GM21717 (cell line): Measurements from ENCODE around the gene GFER.
A peak's percentile ranks its signal among the peaks of the same experiment; 100 is the strongest.
"Not testable (repeated sequence)": the region's sequence is repeated elsewhere in the genome, so short reads cannot be mapped to it uniquely, and the experiment has no call there.

Experiments
- ATAC-seq: cut with Tn5 transposase; IDR thresholded peaks from one replicate; pipeline ENCODE4 v1.9.1; 2021; ENCODE audit warnings: mild to moderate bottlenecking, moderate library complexity; ENCODE audit not compliant: unreplicated experiment

GFER gene

DNA sequence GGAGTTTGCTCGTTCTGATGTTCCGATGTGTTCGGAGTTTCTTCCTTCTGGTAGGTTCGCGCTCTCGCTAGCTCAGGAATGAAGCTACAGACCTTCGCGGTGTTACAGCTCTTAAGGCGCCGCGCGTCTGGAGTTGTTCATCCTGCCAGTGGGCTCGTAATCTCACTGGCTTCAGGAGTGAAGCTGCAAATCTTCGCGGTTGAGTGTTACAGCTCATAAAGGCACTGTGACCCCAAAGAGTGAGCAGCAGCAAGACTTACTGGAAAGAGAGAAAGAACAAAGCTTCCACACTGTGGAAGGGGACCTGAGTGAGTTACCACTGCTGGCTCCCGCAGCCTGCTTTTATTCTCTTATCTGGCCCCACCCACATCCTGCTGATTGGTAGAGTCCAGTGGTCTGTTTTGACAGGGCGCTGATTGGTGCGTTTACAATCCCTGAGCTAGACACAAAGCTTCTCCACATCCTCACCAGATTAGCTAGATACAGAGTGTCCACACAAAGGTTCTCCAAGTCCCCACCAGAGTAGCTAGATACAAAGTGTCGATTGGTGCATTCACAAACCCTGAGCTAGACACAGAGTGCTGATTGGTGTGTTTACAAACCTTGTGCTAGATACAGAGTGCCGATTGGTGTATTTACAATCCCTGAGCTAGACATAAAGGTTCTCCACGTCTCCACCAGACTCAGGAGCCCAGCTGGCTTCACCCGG lies 26.4 kb upstream of the GFER start:
- ATAC-seq: not testable (repeated sequence)

GRCh38 chr16:1958143-1958491 lies 25.9 kb upstream of the GFER start:
- not testable (repeated sequence) for ATAC-seq

DNA sequence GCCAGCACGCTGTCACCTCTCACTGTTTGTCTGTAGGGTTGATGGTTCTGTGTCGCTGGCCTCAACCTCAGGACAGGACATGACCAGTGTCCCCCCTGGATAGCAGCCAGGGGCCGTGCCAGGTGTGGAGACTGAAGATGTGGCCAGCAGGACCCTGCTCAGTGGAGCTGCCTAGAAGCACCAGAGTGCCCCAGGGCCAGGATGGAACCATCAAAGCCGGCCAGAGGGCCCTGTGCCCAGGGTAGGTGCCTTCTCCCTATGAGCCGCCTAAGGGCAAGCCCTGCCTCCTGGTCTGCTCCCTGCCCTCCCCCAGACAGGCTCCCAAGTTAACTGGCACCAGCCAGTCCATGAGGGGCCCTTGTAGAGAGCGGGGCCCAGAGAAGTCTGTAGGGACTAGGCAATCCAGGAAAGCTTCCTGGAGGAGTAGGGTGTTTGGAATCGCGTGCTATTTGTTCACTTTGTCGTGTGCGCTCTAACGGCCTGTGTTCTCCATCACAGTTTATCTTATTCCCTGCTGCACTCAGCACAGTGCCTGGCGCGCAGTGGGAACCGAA lies 25.2 kb upstream of the GFER start:
- ATAC-seq: no peak

DNA sequence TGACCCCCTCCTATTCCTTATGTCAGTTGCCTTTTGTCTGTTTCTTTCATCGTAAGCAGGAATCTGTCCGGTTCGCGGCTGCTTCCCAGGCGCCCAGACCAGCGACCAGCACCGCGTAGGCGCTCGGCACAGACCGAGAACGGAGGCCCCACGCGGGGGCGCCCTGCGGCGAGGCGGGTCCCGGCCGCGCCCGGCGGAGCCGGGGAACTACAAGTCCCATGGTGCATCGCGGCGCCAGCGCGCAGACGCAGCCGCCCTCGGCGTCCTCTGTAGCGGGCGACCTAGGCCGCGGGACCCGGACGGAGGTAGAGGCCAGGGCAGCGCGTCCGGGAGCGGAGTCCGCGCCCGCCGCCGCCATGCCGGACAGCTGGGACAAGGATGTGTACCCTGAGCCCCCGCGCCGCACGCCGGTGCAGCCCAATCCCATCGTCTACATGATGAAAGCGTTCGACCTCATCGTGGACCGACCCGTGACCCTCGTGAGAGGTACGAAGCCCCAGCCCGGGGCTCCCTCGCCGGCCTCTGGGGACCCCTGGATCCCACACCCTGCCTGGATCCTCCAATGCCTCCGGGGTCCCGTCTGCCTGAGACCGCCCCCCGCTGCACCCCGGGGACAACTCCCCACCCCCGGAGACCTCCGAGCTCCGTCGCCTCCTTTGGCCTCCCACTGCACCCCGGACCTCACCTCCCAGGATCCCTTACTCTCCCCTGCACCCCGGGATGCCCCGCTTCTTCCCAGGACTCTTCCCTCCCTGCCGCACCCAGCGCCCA lies 24.5 kb upstream of the GFER start, which contains the start of gene NDUFB10:
NDUFB10 (plus strand) TSS at position 270 of the 771 bp plus-strand sequence; CDS start at position 357, 87 bp downstream.
- no peak for ATAC-seq

GRCh38 chr16:1960665-1961630 lies 23.0 kb upstream of the GFER start:
- ATAC-seq: no peak

DNA sequence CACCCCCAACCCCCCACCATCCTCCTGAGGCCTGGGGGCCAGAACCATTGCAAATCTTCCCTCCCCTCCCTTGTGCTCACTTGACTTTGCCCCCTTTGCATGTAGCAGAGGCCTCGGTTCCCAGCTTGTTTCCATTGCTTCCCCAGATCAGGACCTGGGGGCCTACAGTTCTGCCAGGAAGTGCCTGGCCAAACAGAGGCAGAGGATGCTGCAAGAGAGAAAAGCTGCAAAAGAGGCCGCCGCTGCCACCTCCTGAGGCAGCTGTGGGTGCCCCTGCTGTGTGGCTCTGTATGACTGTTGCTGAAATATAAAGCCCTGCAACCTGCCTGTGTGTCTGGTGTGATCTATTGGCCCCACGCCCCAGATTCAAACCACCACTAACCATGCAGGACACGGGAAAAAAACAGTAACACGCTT lies 22.3 kb upstream of the GFER start:
- no peak for ATAC-seq

- not testable (repeated sequence) for ATAC-seq
Observed at GRCh38 chr16:1962161-1963153, 21.5 kb upstream of the GFER start.

DNA sequence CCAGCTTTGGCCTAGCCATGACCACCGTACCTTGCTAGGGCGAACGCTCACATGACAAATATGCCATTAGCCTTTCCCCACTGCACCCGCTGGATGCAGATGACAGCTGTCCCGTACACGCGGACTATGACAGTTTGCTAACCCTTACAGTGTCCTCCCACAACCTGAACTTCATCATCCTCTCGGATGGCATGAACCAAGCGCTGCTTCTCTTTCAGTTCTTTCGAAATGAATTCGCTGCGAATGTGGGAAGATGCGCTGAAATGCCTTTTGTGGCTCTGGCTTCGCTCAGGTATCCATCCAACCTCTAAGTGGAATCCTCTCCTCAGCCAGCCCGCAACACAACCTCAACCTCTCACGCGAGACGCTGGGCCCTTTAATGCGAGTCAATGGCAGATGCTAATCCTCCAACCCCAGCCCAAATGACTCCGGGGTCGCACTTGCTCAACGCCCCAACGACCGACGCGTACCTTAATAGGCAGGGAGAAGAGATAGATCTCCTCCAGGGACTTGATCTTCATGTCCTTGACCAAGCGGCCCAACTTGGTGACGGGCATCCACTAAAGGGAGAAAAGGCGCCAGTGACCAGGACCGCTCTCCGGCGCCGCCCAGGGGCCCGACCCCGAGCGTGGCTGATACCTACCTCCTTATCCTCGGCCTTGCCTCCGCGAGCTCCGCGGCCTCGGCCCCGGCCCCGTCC lies 20.0 kb upstream of the GFER start:
- ATAC-seq: peak; percentile 5

- ATAC-seq: peak; percentile 73
Observed at GRCh38 chr16:1964506-1965395, 19.2 kb upstream of the GFER start, which contains the start of gene RPS2. RPS2 (minus strand) TSS chr16:1964826; CDS start chr16:1964625, 201 bp downstream.

GRCh38 chr16:1965396-1966001 lies 18.5 kb upstream of the GFER start:
- ATAC-seq: no peak

GRCh38 chr16:1966460-1966859 lies 17.5 kb upstream of the GFER start, which contains the start of gene RNF151:
RNF151 (plus strand) TSS chr16:1966856; CDS start chr16:1966882, 26 bp downstream.
- ATAC-seq: no peak

GRCh38 chr16:1968146-1968953 lies 15.6 kb upstream of the GFER start:
- ATAC-seq: no peak

DNA sequence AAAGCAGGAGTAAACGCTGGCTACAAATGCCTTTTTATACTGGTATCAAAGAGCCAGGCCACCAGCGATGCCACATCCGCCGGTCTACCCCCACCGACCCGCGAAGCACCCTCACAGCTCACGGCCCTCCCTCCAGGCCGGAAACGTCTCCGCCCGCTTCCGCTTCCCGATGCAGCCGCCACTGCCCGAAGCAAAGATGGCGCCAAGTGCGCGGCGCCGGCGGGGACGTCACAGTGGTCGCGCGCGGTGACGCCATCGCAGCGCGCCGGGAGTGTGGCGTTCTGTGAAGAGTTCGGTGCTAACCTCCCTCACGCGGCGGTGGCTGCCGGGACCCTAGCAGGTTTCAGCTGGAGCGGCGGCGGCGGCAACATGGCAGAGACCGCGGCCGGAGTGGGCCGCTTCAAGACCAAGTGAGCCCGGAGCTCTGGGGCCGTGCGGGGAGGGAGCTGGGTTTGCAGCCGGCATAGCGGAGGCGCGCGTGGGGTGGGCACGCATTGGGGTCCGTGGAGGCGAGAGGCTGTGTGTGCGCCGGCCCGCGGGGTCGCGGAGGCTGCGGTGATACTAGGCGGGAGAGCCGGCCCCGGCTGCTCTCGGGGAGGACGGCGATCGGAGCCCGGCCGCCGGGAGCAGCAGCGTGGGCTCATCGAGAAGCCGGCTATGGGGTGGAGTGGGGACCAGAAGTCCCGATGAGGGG lies 12.1 kb upstream of the GFER start, which contains the start of gene TBL3:
TBL3 (plus strand) TSS at position 258 of the 694 bp plus-strand sequence; CDS start at position 370, 112 bp downstream.
- ATAC-seq: peak; percentile 57

DNA sequence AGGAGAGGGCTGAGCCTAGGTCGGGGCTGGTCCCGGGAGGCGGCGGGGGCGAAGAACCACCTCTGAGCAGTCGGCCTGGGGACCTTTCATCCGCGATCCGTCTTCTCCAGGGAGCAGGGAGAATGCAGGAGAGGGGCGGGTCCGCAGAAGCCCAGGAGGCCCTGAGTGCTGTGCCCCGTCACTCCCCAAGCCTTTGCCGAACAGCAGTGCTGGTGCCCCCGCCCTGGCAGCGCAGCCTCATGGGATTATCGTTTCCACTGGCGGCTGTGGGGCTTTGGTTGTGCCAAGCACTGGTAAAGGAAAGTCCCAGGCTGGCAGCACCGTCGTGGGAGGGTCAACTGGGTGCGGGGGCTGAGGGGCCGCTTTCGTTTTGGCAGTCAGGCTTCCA lies 11.5 kb upstream of the GFER start:
- ATAC-seq: no peak

DNA sequence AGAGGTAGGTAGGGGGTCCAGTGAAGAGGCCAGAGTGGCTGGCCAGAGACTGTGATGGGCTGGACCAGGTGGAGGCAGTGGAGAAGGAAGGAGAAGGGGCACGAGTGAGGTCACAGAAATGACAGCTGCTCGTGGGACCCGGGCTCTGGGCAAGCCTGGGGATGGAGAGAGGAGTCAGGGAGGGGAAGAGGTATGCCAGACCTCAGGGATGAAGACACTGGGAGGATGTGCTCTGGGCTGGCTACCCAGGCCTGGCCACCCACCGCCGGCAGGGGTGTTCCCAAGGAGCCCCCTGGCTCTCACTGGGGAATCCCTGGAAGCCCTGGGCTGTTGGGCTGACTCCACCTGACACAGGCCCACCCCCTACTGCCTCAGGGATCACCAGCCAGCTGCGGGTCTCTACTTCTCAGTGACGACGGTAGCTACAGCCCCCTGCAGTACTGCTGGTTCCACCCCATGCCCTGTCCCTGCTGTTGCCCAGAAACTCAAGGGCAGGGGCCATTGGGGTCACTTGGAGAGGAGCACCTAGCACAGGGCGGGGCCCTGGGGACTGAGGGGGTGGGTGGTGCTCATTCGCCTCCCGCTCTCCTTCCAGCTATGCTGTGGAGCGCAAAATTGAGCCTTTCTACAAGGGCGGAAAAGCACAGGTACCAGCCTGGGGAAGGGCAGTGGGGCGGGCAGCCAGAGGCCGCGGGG lies 10.4 kb upstream of the GFER start:
- ATAC-seq: no peak
